Cardiac muscle cell (in vitro differentiated cells and primary cell): Measurements from ENCODE around the gene ZNF217. TPM values are rescaled to one million over a fixed set of nuclear protein-coding genes. Genes with fewer than 3 reads are reported as not detected.
A peak's percentile ranks its signal among the peaks of the same experiment; 100 is the strongest.

ENCODE experiments used
- DNase-seq, 2 donors: peaks; one replicate each; pipeline versions ENCODE4 v3.0.0 to v3.0.0-alpha.2; 2010 to 2017; ENCODE audit warnings: low read depth in 1 of 2, low spot score in 1 of 2
- H3K27ac ChIP-seq: fragments of 200-600 bp; sonication (generic); 2 replicates; pipeline ENCODE4 v1.5.1; 2016
- H3K27me3 ChIP-seq: fragments of 200-600 bp; sonication (generic); 2 replicates; pipeline ENCODE4 v1.6.0; 2016; ENCODE audit warnings: control low read depth
- H3K36me3 ChIP-seq: fragments of 200-600 bp; sonication (generic); 2 replicates; pipeline ENCODE4 v1.5.1; 2016; ENCODE audit warnings: control low read depth
- H3K4me1 ChIP-seq: fragments of 200-600 bp; sonication (generic); 2 replicates; pipeline ENCODE4 v1.8.1; 2017; ENCODE audit warnings: low read depth, mild to moderate bottlenecking, mixed run types
- H3K4me3 ChIP-seq: fragments of 200-600 bp; sonication (generic); 2 replicates; pipeline ENCODE4 v1.5.1; 2016; ENCODE audit warnings: mild to moderate bottlenecking
- H3K9me3 ChIP-seq: fragments of 200-600 bp; sonication (generic); 2 replicates; pipeline ENCODE4 v1.5.1; 2017; ENCODE audit warnings: low read depth, mild to moderate bottlenecking, control low read depth
- CTCF ChIP-seq: IDR thresholded peaks from 2 replicates; pipeline ENCODE4 v1.5.1; 2012; ENCODE audit warnings: low read depth, mild to moderate bottlenecking, low read length
- polyA plus RNA-seq: library from polyadenylated mRNA; unstranded; fragments of >200 nt; fragmentation: Nextera tagmentation; extraction: Ambion mirVana; gene quantifications from 2 replicates; pipeline ENCODE4 v1.2.1, GENCODE V29; 2016
- total RNA-seq: library from RNA; depleted of rRNA; stranded (reverse); fragments of >200 nt; gene quantifications from 2 replicates; pipeline ENCODE4 v1.2.3, GENCODE V29; 2016

The ZNF217 gene
- total and polyA plus RNA-seq, 2 experiments from 2014 or later: 6.1 to 26.3 TPM

GRCh38 chr20:53579581-53580375 is 13.9 kb downstream of the ZNF217 start:
- Histone ChIP-seq H3K4me3 (no peak overlapping the region), H3K27ac (peak overlapping the region; percentile 56), H3K36me3 (peaks cover 47% of the 10 kb centered on the region), H3K9me3 (no peaks in the 10 kb centered on the region), H3K27me3 (no peaks in the 10 kb centered on the region), H3K4me1 (peaks cover 23% of the 10 kb centered on the region)
- TF ChIP-seq CTCF: no peak
- DNase-seq: peak in 1 of 2 donors; percentile 88

GRCh38 chr20:53579266-53579580 is 14.4 kb downstream of the ZNF217 start:
- H3K4me3 ChIP-seq: no peak overlapping the region
- DNase-seq: no peak
- peaks cover 50% of the 10 kb centered on the region for H3K36me3 ChIP-seq
- H3K27me3 ChIP-seq: no peaks in the 10 kb centered on the region
- no peak for TF ChIP-seq CTCF
- H3K9me3 ChIP-seq: no peaks in the 10 kb centered on the region
- H3K4me1 ChIP-seq: peaks cover 23% of the 10 kb centered on the region
- peak overlapping the region; percentile 56 for H3K27ac ChIP-seq

- Histone ChIP-seq H3K9me3 (no peaks in the 10 kb centered on the region), H3K4me1 (peaks cover 23% of the 10 kb centered on the region), H3K27me3 (no peaks in the 10 kb centered on the region), H3K36me3 (peaks cover 56% of the 10 kb centered on the region), H3K27ac (no peak overlapping the region), H3K4me3 (peak overlapping the region; percentile 1)
- TF ChIP-seq CTCF: peak; percentile 68
- DNase-seq: peak; percentile 90 to 95
Measured at GRCh38 chr20:53578492-53579222, 15.0 kb downstream of the ZNF217 start.

GRCh38 chr20:53576586-53577318 is 16.9 kb downstream of the ZNF217 start:
- no peak for TF ChIP-seq CTCF
- no peak for DNase-seq
- H3K27me3 ChIP-seq: no peaks in the 10 kb centered on the region
- H3K27ac ChIP-seq: no peak overlapping the region
- peaks cover 60% of the 10 kb centered on the region for H3K36me3 ChIP-seq
- H3K9me3 ChIP-seq: no peaks in the 10 kb centered on the region
- no peak overlapping the region for H3K4me3 ChIP-seq
- peaks cover 18% of the 10 kb centered on the region for H3K4me1 ChIP-seq

GRCh38 chr20:53576195-53576580 is 17.5 kb downstream of the ZNF217 start:
- Histone ChIP-seq H3K4me1 (peaks cover 18% of the 10 kb centered on the region), H3K4me3 (no peak overlapping the region), H3K9me3 (no peaks in the 10 kb centered on the region), H3K27ac (no peak overlapping the region), H3K36me3 (peaks cover 60% of the 10 kb centered on the region), H3K27me3 (no peaks in the 10 kb centered on the region)
- no peak for DNase-seq
- no peak for TF ChIP-seq CTCF
